GM12874 (cell line): ENCODE data around the gene CD164L2.
A peak's percentile ranks its signal among the peaks of the same experiment; 100 is the strongest.

Experiments
- TF ChIP-seq, protein P1 (sequence below): IDR thresholded peaks from 2 replicates; pipeline ENCODE4 v1.5.1; 2011; ENCODE audit warnings: low read depth, mild to moderate bottlenecking, control low read depth, low read length, moderate library complexity; ENCODE audit not compliant: insufficient read depth

The CD164L2 gene

DNA sequence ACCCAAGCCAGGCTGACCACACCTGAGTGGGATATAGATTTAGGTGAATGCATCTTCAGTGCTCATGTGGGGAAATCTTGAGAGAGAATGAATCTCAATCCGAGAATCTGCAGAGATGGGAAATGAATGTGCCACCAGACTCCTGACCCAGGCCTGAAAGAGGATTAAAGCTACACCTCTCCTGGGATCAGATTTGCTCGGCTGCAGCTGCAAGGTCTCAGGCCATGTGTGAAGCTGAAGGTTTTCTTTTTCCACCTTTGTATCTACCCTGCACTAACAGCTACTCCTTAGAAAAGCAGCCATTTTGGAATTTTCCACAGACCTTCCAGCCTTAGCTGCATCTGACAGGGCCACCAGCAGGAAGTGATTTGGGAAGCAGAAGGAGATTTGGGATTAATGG, 27.6 kb upstream of the CD164L2 start:
- TF ChIP-seq, protein P1, sequence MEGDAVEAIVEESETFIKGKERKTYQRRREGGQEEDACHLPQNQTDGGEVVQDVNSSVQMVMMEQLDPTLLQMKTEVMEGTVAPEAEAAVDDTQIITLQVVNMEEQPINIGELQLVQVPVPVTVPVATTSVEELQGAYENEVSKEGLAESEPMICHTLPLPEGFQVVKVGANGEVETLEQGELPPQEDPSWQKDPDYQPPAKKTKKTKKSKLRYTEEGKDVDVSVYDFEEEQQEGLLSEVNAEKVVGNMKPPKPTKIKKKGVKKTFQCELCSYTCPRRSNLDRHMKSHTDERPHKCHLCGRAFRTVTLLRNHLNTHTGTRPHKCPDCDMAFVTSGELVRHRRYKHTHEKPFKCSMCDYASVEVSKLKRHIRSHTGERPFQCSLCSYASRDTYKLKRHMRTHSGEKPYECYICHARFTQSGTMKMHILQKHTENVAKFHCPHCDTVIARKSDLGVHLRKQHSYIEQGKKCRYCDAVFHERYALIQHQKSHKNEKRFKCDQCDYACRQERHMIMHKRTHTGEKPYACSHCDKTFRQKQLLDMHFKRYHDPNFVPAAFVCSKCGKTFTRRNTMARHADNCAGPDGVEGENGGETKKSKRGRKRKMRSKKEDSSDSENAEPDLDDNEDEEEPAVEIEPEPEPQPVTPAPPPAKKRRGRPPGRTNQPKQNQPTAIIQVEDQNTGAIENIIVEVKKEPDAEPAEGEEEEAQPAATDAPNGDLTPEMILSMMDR, result no peak

- TF ChIP-seq, protein P1, result no peak
Observed at GRCh38 chr1:27409669-27410068, 26.5 kb upstream of the CD164L2 start.

DNA sequence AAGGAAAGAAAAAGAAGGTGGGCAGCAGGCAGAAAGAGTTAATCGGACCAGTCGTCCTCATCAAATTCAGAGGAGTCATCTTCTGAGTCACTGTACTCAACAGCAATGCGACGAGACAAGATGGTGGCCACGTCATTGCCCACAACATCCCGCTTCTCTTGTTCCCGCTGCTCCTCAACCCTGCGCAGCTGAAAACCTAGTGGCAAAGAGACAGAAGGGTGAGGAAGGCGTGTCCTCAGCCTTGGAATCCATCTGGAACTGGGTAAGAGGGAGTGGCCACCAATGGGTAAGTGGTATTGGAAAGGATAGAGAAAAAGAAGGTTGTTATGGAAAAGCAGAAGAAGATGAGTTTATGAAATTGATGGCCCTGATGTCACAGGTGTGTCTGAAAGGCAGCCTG, 25.0 kb upstream of the CD164L2 start:
- TF ChIP-seq, protein P1, result no peak

DNA sequence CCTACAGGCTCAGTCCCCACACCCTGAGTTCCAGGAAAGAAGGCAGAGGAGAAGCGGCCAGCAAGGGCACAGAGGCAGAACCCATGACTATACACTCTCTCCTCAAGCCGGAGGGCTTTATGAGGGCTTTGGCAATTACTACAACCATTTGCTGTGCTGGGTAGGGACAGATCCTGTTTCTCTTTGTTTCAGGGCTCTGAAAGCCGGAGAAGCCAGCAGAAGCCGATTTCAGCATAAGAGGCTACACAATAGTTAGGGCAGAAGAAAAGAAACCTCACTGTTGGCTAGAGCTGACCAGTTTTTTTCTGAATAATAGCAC, 23.2 kb upstream of the CD164L2 start:
- TF ChIP-seq, protein P1, result no peak

DNA sequence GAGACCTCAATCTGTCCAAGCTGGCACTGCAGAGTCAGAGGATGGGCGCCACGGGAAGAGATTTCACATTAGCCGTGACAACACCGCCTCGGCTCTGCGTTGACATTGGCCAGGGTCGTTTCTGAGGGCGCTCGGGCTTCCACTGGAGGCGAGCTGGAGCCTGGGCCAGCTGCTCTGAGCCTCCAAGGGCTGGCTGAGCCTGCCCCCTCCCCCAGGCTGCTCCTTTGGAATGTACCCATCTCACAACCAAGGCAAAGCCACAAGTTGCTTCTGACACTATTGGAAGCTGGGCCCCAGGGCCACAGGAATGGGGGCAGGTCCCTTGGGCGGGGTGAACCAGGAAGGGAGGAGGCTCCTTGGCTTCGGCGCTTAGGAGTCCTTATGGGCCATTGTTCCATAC, 21.9 kb upstream of the CD164L2 start:
- TF ChIP-seq, protein P1, result no peak

GRCh38 chr1:27403931-27404330, 20.8 kb upstream of the CD164L2 start:
- TF ChIP-seq, protein P1, result no peak

DNA sequence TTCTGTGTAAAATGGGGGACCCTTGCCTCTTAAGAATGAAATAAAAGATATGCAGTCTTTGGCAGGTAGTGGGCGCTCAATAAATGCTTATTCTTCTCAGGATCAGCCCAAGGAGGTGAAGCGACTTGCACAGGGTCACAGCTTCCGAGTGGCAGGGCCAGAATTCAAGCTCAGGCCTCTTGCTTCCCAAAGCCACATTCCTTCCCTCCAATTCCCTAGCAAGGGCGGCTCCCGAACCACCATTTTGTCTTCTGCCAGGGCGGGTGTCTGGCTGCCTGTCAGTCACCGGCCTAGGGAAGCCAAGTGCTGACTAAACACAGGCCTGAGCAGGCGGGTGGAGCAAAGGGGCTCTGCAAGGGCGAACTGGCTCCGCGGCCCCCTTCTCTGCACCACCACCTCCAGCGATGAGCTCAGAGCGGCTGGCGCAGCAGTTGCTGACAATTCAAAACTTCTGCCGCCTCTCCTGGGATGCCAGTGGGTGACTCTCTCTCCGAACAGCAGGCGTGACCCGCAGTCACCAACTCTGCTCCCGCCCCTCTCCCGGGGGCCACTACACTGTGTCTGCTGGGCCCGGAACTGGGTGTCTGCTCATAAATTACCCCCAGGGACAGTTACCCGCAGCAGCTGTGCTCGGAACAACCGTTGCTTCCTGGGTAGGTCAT, 20.1 kb upstream of the CD164L2 start:
- TF ChIP-seq, protein P1, result peak; percentile 45
